Sigmoid colon (tissue), 4 donors: ENCODE measurements around the gene ABCA6.

Experiments used
- CTCF ChIP-seq, 4 experiments: fragments of 450-650 bp in 3 of 4; fragments of 200-600 bp in 1 of 4; IDR thresholded peaks; one replicate each; pipeline ENCODE4 v1.5.1; 2016 to 2019; ENCODE audit warnings: antibody characterized with exemption in 4 of 4, mild to moderate bottlenecking in 3 of 4, moderate library complexity in 2 of 4
- POLR2AphosphoS5 ChIP-seq, 4 donors: sonication (generic); formaldehyde crosslinking; IDR thresholded peaks; one replicate each; pipeline ENCODE4 v1.6.1; 2017; ENCODE audit warnings: antibody characterized with exemption in 4 of 4

- TF ChIP-seq CTCF (IDR thresholded peaks at IDR 0.05) (no peak), POLR2AphosphoS5 (IDR thresholded peaks at IDR 0.05) (no peak)
Measured at GRCh38 chr17:69164206-69164605, 22.5 kb upstream of the ABCA6 start.
